ENCODE results near the gene GZF1.
A peak's percentile ranks its signal among the peaks of the same experiment; 100 is the strongest.

GZF1 gene

GRCh38 chr20:23410916-23411695, 49.1 kb downstream of the GZF1 start:
- no peak for DNase-seq

GRCh38 chr20:23412026-23412425, 50.0 kb downstream of the GZF1 start:
- DNase-seq = no peak

GRCh38 chr20:23413862-23414422, 52.0 kb downstream of the GZF1 start:
- no peak for DNase-seq

GRCh38 chr20:23414526-23415188, 52.7 kb downstream of the GZF1 start:
- no peak for DNase-seq

- DNase-seq = no peak
Measured at GRCh38 chr20:23415555-23415954, 53.6 kb downstream of the GZF1 start.

- peak in 1 of 2 donors; percentile 39 for DNase-seq
Measured at GRCh38 chr20:23415959-23416583, 54.1 kb downstream of the GZF1 start.

GRCh38 chr20:23417861-23418260, 55.9 kb downstream of the GZF1 start:
- no peak for DNase-seq

GRCh38 chr20:23419657-23419994, 57.6 kb downstream of the GZF1 start:
- DNase-seq = no peak

GRCh38 chr20:23419995-23420901, 58.3 kb downstream of the GZF1 start:
- peak; percentile 15 to 50 for DNase-seq

- peak; percentile 91 to 94 for DNase-seq
Measured at GRCh38 chr20:23420943-23421931, 59.3 kb downstream of the GZF1 start, which contains the start of gene NAPB. TSS of gene NAPB (minus strand) at chr20:23421488. CDS start at chr20:23421402, 86 bp downstream.
